Measurements from ENCODE around the gene PCDHA9.
"Not testable (repeated sequence)": the region's sequence is repeated elsewhere in the genome, so short reads cannot be mapped to it uniquely, and the experiment has no call there.

The PCDHA9 gene, protein sequence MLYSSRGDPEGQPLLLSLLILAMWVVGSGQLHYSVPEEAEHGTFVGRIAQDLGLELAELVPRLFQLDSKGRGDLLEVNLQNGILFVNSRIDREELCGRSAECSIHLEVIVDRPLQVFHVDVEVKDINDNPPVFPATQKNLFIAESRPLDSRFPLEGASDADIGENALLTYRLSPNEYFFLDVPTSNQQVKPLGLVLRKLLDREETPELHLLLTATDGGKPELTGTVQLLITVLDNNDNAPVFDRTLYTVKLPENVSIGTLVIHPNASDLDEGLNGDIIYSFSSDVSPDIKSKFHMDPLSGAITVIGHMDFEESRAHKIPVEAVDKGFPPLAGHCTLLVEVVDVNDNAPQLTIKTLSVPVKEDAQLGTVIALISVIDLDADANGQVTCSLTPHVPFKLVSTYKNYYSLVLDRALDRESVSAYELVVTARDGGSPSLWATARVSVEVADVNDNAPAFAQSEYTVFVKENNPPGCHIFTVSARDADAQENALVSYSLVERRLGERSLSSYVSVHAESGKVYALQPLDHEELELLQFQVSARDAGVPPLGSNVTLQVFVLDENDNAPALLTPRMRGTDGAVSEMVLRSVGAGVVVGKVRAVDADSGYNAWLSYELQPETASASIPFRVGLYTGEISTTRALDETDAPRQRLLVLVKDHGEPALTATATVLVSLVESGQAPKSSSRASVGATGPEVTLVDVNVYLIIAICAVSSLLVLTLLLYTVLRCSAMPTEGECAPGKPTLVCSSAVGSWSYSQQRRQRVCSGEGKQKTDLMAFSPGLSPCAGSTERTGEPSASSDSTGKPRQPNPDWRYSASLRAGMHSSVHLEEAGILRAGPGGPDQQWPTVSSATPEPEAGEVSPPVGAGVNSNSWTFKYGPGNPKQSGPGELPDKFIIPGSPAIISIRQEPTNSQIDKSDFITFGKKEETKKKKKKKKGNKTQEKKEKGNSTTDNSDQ

GRCh38 chr5:140848139-140849102, at the start of gene PCDHA9:
TSS of gene PCDHA9 (plus strand) at chr5:140848382. CDS start at chr5:140848496, 114 bp downstream.
- not testable (repeated sequence) for DNase-seq (ENCODE audit: low spot score)

GRCh38 chr5:140800816-140801493, 47.2 kb upstream of the PCDHA9 start, which contains the start of gene PCDHA3:
TSS of gene PCDHA3 (plus strand) at chr5:140801057.
- peak; percentile 47 for DNase-seq (ENCODE audit: low spot score)

- DNase-seq (ENCODE audit: low spot score): no peak
Measured at GRCh38 chr5:140801494-140801841, 46.7 kb upstream of the PCDHA9 start.

- DNase-seq (ENCODE audit: low spot score): not testable (repeated sequence)
Measured at GRCh38 chr5:140802381-140802780, 45.8 kb upstream of the PCDHA9 start.

GRCh38 chr5:140802781-140803271, 45.4 kb upstream of the PCDHA9 start:
- no peak for DNase-seq (ENCODE audit: low spot score)

GRCh38 chr5:140806834-140807775, 41.1 kb upstream of the PCDHA9 start, which contains the start of gene PCDHA4:
TSS of gene PCDHA4 (plus strand) at chr5:140807068.
- DNase-seq (ENCODE audit: low spot score): peak; percentile 27

- not testable (repeated sequence) for DNase-seq (ENCODE audit: low spot score)
Measured at GRCh38 chr5:140808241-140808888, 39.8 kb upstream of the PCDHA9 start.

DNA sequence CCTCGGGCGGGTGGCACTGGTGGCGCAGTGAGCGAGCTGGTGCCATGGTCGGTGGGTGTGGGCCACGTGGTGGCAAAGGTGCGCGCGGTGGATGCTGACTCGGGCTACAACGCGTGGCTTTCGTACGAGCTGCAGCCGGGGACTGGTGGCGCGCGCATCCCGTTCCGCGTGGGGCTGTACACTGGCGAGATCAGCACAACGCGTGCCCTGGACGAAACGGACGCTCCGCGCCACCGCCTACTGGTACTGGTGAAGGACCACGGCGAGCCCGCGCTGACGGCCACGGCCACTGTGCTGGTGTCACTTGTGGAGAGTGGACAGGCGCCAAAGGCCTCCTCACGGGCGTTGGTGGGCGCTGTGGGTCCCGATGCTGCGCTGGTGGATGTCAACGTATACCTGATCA, 39.3 kb upstream of the PCDHA9 start:
- DNase-seq (ENCODE audit: low spot score): no peak

- no peak for DNase-seq (ENCODE audit: low spot score)
Measured at GRCh38 chr5:140821375-140822280, 26.6 kb upstream of the PCDHA9 start, which contains the start of gene PCDHA5. TSS of gene PCDHA5 (plus strand) at chr5:140821613.

DNA sequence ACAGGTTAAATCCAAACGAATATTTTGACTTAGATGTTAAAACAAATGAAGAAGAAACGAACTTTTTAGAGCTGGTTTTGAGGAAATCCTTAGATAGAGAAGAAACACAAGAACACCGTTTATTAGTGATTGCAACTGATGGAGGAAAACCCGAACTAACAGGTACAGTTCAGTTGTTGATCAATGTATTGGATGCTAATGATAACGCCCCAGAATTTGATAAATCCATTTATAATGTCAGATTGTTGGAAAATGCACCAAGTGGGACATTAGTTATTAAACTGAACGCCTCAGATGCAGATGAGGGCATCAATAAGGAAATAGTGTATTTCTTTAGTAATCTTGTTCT, 25.9 kb upstream of the PCDHA9 start:
- DNase-seq (ENCODE audit: low spot score): no peak

DNA sequence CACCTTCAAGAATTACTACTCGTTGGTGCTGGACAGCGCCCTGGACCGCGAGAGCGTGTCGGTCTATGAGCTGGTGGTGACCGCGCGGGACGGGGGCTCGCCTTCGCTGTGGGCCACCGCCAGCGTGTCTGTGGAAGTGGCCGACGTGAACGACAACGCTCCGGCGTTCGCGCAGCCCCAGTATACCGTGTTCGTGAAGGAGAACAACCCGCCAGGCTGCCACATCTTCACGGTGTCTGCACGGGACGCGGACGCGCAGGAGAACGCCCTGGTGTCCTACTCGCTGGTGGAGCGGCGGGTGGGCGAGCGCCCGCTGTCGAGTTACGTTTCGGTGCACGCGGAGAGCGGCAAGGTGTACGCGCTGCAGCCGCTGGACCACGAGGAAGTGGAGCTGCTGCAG, 25.2 kb upstream of the PCDHA9 start:
- not testable (repeated sequence) for DNase-seq (ENCODE audit: low spot score)

DNA sequence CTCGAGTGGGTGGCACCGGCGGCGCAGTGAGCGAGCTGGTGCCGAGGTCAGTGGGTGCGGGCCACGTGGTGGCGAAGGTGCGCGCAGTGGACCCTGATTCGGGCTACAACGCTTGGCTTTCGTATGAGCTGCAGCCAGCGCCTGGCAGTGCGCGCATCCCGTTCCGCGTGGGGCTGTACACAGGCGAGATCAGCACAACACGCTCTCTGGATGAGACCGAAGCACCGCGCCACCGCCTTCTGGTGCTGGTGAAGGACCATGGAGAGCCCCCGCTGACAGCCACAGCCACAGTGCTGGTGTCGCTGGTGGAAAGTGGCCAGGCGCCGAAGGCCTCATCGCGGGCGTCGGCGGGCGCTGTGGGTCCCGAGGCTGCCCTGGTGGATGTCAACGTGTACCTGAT, 24.7 kb upstream of the PCDHA9 start:
- no peak for DNase-seq (ENCODE audit: low spot score)

- DNase-seq (ENCODE audit: low spot score): no peak
Measured at GRCh38 chr5:140827704-140828361, 20.3 kb upstream of the PCDHA9 start, which contains the start of gene PCDHA6. TSS of gene PCDHA6 (plus strand) at chr5:140827960. CDS start at chr5:140828092, 132 bp downstream.

- no peak for DNase-seq (ENCODE audit: low spot score)
Measured at GRCh38 chr5:140828362-140828737, 19.8 kb upstream of the PCDHA9 start.

DNA sequence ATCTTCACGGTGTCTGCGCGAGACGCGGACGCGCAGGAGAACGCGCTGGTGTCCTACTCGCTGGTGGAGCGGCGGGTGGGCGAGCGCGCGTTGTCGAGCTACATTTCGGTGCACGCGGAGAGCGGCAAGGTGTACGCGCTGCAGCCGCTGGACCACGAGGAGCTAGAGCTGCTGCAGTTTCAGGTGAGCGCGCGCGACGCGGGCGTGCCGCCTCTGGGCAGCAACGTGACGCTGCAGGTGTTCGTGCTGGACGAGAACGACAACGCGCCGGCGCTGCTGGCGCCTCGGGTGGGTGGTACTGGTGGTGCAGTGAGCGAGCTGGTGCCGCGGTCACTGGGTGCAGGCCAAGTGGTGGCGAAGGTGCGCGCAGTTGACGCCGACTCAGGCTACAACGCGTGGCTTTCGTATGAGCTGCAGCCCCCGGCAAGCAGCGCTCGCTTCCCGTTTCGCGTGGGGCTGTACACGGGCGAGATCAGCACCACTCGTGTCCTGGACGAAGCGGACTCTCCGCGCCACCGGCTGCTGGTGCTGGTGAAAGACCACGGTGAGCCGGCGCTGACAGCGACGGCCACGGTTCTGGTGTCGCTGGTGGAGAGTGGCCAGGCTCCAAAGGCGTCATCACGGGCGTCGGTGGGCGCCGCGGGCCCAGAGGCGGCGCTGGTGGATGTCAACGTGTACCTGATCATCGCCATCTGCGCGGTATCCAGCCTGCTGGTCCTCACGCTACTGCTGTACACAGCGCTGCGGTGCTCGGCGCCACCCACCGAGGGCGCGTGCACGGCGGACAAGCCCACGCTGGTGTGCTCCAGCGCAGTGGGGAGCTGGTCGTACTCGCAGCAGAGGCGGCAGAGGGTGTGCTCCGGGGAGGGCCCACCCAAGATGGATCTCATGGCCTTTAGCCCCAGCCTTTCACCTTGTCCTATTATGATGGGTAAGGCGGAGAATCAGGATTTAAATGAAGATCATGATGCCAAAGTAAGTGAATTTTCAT, 18.4 kb upstream of the PCDHA9 start:
- DNase-seq (ENCODE audit: low spot score): not testable (repeated sequence)

- no peak for DNase-seq (ENCODE audit: low spot score)
Measured at GRCh38 chr5:140833993-140834392, 14.2 kb upstream of the PCDHA9 start, which contains the start of gene PCDHA7. TSS of gene PCDHA7 (plus strand) at chr5:140834269. CDS start at chr5:140834384, 115 bp downstream.
